ENCODE results near the gene ENTPD6.
A peak's percentile ranks its signal among the peaks of the same experiment; 100 is the strongest.
"Not testable (repeated sequence)": the region's sequence is repeated elsewhere in the genome, so short reads cannot be mapped to it uniquely, and the experiment has no call there.

The ENTPD6 gene

DNA sequence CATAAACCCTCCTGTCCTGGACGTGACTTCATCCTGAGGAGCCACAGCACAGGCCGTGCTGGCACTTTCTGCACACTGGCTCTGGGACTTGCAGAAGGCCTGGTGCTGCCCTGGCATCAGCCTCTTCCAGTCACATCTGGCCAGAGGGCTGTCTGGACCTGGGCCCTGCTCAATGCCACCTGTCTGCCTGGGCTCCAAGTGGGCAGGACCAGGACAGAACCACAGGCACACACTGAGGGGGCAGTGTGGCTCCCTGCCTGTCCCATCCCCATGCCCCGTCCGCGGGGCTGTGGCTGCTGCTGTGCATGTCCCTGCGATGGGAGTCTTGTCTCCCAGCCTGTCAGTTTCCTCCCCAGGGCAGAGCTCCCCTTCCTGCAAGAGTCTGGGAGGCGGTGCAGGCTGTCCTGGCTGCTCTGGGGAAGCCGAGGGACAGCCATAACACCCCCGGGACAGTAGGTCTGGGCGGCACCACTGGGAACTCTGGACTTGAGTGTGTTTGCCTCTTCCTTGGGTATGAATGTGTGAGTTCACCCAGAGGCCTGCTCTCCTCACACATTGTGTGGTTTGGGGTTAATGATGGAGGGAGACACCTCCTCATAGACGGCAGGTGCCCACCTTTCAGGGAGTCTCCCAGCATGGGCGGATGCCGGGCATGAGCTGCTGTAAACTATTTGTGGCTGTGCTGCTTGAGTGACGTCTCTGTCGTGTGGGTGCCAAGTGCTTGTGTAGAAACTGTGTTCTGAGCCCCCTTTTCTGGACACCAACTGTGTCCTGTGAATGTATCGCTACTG is 30.3 kb downstream of the ENTPD6 start:
- DNase-seq, result no peak

DNA sequence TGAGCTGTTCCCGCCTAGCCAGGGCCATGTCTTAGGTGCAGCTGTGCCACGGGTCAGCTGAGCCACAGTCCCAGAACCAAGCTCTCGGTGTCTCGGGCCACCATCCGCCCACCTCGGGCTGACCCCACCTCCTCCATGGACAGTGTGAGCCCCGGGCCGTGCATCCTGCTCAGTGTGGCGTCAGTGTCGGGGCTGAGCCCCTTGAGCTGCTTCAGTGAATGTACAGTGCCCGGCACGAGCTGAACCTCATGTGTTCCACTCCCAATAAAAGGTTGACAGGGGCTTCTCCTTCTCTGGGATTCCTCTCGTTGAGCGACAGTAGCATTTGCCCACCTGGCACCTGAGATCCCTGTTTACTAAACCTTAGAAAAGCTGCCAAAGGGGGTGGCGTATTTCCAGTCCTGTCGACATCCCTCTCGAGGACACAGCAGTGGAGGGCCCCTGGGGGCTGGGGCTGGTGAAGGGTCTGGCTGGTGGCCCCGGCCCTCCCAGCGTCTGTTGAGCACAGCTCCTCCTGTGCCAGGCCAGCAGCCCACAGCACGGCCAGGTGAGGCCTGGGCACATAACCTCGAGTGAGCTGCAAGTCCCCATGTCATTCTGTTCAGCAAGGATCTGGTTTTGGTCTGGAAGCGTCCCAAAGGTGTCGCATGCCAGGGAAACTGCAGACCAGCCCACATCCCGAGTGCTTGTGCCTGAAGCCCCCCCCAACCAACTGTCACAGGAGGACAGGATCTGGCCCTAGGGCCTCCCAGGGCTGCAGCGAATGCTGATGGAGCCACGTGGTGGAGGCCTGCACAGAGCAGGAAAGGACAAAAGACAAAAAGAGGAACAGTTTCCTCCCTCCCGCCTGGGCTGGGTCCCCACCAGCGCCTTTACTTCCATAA is 31.2 kb downstream of the ENTPD6 start:
- no peak for DNase-seq

DNA sequence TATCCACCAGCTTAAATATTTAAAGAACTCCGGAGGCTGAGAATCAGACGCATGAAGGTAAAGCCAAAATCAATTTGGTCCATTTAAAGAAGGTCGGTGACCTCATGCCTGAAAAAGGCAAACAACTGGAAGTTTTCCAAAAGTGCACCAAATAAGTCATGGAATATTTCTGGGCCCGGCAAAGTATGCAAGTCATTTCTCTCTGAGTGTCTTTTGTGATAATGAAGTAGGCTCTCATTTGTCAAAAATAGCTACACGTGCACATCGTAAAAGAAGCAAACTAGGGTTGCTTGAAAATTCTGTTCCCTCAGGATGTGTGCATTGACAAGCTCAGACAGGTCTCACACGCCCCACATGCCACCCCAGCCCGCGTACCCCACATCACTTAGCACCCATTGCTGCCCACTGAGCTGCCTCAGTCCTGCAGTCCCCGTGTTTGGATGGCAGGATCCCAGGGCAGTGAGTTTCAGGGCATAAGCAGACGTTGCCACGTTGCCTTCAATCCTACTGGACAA is 31.9 kb downstream of the ENTPD6 start:
- DNase-seq, result peak; percentile 39

DNA sequence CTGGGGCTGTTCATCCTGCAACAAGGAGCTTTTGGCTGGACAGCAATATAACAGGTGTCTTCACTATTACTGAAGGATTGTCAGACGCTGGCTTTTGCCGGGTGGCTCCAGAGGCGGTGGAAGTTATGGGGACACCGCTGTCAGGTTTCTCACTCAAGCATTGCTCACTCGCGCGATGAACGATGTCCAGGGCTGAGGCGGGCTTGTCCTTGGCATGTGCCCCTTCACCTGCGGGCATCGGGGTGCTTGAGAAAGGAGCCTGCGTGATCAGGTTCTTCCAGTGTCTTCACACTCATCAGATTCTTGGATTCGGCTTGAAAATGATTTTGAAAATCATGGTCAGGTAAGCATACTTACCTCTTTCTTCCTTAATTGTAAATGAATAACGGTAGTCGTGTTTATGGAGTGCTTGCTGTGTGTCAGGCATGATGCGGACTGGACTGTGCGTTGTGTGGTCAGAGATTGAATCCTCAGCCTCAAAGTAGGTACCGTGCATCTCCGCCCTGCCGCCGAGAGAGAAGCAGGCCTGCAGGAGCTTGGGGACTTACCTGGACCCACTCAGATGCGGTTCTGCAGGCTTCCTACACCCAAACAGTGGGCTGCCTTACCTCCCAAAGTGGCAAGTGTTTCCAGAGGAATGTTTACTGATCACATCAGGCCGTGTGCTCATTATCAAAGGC is 34.1 kb downstream of the ENTPD6 start:
- DNase-seq, result no peak

DNA sequence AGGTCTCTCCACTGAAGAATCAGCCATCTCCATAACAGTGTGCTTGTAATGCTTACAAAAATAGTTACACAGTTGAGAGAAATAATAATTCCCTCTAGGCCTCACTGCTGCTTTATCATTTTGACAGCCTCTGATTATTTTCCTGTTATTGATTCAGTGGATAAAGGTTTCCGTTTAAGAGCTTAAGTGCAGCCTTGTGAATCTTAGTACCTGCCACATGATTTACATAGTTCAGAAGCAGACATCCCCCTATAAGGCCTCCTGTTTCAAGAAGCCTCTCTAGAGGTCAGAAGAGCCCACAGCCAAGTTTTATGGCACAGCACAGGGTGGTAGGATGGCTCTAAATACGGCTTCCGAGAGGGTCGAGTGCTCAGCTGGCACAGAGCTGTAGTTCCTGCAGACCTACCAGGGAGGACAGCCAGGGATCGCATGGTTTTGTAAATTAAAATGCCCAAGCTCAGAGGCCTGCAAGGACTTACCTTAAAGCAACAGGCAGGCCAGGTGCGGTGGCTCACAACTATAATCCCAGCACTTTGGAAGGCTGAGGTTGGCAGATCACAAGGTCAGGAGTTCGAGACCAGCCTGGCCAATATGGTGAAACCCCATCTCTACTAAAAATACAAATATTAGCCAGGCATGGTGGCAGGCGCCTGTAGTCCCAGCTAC is 34.8 kb downstream of the ENTPD6 start:
- DNase-seq, result no peak

DNA sequence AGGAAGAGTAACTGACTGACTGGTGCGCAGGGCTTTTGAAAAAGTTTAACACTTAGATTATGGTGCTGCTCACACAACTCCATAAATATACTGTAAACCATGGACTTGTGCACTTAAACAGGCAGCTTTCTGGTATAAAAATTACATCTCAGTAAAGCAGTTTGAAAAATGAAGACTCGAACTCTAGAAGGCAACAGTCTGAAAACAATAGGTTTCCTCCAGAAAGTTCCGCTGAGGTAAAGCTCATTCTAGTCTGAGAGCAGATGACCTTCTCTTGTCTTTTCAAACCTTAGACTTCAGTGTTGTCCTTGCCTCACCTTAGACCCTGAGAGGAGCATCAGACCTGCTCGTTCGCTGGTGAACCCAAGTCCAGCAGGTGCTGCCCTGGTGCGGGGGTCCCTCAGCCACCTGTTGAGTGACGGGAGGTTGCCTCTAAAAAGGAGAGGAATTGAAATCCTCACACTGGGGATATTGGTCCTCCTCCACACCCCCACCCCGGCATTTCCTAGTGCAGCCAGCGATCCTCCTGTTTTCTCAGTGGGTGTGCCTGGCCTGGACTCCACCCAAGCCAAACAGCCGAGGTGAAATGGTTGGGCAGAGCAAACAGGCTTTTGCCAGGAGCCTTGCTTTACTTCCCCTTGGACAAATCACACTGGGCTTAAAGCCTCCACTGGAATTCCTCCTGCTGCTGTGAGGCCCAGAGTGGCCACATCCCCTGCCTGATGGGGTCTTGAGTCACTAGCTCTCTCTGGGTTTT is 37.7 kb downstream of the ENTPD6 start:
- no peak for DNase-seq

DNA sequence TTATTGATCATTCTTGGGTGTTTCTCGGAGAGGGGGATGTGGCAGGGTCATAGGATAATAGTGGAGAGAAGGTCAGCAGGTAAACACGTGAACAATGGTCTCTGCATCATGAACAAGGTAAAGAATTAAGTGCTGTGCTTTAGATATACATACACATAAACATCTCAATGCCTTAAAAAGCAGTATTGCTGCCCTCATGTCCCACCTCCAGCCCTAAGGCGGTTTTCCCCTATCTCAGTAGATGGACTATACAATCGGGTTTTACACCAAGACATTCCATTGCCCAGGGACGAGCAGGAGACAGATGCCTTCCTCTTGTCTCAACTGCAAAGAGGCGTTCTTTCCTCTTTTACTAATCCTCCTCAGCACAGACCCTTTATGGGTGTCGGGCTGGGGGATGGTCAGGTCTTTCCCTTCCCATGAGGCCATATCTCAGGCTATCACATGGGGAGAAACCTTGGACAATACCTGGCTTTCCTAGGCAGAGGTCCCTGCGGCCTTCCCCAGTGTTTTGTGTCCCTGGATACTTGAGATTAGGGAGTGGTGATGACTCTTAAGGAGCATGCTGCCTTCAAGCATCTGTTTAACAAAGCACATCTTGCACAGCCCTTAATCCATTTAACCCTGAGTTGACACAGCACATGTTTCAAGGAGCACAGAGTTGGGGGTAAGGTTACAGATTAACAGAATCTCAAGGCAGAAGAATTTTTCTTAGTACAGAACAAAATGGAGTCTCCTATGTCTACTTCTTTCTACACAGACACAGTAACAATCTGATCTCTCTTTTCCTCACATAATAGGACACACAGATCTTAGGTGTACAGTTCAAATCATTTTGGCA is 38.7 kb downstream of the ENTPD6 start:
- DNase-seq, result not testable (repeated sequence)

DNA sequence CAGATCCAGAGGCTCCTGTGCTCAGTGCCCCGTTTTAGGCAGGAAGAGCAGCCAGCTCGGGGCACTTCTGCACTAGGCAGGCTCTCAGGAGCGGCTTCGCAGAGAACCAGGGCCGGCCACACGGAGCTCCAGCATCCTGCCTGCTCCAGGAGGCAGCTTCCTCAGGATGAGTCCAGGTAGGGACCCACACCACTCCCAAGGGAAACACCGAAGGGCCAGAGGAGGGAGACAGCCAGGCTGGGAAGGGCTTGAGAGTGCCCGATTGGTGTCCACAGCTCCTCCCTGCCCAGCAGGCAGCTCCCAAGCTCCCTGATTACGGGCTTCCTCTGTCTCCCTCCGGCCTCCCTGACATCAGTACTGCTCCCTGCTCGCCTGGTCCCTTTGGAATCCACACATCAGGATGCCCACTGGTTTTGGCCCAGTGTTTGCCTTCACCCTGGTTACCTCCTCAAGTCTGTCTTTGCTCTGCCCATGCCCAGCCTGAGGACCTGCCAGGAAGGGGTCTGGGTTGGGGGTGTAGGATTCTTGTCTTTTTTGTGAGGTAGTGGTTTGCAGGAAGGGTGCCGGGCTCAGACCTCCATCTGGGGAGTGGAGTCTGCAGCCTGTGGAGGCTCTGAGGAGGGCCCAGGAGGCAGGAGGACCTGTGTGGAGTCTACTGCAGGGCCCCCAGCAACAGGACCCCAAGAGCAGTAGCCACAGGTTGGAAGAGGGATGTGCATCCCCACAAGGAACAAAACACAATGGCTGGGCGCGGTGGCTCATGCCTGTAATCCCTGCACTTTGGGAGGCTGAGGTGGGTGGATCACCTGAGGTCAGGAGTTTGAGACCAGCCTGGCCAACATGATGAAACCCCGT is 41.2 kb downstream of the ENTPD6 start:
- DNase-seq, result no peak

DNA sequence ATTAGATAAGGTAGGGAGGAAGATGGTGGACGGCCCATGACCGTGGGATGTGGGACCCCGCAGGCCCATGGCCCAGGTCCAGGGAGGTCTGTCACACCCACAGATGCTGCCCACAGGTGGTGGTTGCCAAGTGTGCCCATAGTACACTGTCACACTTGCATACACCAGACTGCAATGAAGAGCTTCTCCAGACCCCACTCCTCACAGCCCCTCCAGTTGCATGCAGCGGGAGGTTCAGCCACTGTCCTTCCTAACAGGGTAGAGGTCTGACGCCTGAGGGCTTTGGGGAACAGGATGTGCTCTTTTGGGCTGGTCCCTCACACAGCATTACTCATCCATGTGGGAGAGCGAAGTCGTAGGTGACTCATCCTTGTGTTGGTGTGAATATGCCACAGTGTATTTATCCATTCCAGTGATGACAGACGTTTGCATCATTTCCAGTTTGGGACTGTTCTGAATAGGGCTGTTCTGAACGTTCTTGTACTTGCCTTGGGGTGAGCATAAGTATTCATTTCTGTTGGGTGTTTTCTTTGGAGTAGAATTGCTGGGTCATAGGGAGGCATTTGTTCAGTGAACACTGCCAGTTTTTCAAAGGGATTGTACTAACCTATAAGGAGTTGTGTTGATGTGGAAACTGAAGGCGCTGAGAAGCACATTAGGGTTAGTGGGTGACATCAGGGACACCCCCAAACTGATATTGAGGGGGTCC is 42.3 kb downstream of the ENTPD6 start:
- DNase-seq, result peak; percentile 95

DNA sequence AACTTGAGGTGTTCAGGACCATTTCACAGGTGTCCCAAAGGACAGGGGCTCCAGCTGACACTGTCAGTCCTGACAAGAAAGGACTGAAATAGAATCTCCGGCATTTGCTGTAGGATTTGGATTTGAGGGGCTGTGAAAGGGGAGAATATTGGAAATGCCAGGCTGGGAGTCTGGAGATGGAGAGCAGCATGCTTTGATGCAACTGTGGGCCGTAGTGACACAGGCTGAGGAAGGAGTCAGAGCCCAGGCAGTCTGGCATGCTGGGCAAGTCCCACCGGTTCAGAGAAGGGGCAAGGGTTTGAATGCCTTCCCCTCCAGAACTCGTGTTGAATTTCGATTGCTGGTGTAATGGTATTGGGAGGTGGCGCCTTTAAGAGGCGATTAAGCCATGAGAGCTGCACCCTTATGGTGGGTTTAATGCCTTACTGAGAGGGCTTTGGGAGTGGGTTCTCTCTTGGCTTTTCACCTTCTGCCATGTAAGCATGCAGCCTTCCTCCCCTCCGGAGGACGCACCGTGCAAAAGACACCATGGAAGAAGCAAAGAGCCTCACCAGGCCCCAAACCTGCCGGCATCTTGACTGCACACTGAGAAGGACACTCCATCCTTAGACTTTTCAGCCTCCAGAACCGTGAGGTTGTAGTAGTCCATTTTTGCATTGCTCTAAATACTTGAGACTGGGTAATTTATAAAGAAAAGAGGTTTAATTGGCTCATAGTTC is 43.0 kb downstream of the ENTPD6 start:
- no peak for DNase-seq

DNA sequence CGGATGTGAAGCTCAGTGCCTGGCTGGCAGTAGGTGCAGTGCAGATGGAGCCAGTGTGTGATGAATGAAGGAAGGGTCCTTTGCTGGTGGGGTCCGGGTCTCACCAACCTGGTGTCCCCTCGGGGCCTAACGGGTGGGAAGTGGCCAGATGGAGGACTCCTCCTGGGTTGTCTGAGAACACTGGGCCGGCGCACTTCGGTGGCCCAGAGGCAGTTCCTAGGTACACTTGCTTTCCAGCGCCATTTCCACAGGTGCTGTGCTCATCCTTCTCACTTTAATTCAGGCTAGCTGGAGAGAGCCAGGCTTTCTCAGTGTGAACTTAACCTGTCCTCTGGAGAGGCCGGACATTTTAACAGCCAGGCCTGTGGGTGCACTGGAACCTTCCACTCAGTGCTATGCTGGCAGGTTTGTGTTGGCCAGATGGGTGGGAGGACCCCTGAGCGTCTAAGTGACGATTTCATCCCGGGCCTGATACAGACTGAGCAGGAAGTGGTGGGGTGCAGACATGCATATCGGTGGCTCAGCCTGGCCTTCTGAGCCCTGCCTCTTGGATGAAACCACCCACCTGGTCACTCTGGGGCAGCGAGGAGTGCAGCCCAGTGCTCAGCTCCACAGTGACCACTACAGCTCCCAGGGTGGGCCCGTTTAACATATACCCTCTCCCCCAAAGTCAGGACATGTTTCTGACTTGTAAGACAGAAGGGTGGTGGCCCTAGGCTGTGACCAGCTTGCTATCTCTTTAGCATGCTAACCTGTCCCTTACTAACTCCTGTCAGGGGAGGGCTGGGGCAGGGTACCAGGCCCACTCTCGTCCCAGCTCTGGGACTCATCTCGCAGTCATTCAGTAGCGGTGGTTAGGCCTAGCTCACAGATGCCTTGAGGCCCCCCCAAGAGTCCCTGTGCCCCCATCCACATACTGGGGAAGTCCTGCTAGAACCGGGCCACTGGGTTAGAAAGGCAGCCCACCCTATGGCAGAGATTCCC is 44.2 kb downstream of the ENTPD6 start:
- no peak for DNase-seq

DNA sequence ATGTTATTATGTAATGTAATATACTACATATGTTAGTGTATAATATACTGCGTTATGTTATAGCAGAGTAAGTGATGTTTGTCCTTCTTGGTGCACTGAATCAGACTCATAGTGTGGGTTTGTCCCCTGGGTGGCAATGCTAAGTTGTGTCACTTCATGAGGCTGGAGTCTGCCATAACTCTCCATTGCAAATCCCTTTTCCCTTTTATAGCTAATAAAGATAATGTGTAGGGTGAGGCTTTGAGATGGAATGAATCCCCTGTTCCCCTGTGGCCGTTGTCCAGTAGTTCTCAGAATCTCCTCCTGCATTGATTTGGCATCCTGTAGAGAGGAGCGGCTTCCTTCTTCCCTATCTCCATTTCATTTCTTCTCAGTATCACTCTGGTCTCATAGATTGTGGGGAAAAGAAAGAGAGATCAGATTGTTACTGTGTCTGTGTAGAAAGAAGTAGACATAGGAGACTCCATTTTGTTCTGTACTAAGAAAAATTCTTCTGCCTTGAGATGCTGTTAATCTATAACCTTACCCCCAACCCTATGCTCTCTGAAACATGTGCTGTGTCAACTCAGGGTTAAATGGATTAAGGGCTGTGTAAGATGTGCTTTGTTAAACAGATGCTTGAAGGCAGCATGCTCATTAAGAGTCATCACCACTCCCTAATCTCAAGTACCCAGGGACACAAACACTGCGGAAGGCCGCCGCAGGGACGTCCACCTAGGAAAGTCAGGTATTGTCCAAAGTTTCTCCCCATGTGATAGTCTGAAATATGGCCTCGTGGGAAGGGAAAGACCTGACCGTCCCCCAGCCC is 45.5 kb downstream of the ENTPD6 start:
- peak; percentile 21 for DNase-seq

DNA sequence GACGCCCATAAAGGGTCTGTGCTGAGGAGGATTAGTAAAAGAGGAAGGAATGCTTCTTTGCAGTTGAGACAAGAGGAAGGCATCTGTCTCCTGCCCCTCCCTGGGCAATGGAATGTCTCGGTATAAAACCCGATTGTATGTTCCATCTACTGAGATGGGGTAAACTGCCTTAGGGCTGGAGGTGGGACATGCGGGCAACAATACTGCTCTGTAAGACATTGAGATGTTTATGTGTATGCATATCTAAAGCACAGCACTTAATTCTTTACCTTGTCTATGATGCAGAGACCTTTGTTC is 46.1 kb downstream of the ENTPD6 start:
- DNase-seq, result peak; percentile 23

DNA sequence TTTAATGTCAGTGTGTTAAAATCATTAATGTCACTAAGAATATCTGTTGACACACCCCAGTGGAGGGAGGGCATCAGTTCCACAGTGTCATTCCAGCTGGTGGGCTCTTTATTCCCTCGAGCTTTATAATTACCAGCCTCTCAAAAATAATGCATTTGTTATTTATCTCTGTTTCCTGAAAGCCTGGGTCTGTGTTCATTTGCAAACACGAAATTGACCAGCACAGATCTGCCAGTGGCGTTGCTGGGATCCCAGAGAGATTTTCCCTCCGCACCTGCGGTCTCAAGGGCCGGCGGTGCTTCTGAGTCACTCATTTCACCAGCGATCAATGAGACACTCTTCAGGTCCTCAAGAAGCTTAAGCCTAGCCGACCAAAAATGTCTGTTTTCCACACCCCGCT is 46.7 kb downstream of the ENTPD6 start:
- DNase-seq, result no peak

DNA sequence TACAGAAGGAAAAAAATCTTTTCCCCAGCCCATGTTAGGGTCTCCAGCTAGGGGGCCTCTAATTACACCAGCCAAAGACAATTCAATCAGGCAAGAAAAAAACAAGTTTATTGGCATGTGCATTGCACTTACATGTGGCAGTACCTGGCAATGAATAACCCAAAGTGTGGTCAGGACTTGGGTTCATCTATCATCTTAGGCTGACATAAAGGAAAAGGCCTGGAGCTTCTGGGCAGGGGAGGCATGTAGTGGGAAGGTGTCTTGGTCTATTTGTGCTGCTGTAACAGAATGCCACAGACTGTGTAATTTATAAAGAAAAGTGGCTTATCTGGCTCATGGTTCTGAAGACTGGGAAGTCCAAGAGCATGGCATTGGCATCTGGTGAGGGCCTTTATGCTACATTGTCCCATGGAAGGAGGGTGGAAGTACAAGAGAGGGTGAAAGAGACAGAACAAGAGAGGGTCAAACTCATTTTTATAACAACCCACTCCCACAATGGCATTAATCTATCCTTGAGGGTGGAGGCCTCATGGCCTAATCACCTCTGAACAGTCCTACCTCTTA is 48.0 kb downstream of the ENTPD6 start:
- DNase-seq, result no peak

DNA sequence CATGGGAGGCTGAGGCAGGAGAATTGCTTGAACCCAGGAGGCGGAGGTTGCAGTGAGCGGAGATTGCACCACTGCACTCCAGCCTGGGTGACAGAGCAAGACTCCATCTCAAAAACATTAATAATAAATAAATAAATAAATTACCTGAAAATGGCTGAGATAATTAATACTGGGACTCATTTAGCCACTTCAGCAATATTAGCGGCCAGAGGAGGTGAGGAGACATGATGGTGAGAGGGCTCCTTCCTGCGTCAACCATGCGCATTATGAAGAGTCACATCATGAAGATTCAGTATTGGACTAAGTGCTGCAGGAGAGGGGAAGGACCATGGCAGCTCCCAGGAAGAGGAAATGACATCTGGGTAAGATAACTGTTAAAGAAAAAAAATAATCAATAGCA is 49.5 kb downstream of the ENTPD6 start:
- DNase-seq, result no peak
